CD4-positive, alpha-beta T cell treated with Interleukin-17A for 1 hour (primary cell): ENCODE results near the gene NAT10.

ENCODE experiments used
- DNase-seq: peaks from one replicate; pipeline ENCODE4 v3.0.0-alpha.2; 2020

The NAT10 gene

DNA sequence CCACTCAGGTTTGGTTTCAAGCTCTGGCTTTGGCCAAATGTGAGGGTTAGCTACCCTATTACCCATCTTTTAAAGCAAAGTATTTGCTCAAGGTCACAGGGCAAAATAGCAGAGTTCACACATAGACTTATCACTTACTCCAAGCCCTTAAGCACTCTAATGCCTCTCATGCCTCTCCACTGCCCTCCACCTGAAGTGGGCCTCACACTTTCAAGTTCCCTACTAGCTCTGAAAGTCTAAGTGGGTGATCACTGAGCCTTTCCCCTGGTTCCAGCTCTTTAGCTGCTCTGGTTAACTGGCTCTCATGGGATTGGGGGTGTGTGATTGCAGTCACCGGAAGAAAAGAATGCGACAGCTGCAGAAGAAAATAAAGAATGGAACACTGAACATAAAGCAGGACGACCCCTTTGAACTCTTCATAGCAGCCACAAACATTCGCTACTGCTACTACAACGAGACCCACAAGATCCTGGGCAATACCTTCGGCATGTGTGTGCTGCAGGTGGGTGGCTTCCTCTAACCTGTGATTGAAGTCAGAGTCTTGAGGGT is 6.4 kb downstream of the NAT10 start:
- no peak for DNase-seq

DNA sequence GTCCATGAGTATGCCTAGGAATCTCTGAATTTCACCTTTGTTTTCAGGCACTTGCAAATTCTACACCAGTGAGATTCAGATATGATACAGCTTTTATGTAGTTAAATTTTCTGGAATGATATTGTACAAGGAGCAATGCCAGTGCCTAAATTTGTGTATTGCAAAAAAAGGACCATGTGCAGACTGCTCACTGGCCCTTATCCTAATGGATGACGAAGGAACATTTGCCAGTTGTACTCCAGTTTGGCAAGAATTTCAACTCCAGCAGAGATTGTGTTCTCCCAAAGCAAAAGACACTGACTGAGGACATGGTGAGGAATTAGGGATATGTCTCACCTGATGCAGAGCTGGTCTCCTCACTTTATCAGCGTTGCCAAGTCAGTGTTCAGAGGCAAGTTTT is 8.6 kb downstream of the NAT10 start:
- no peak for DNase-seq

DNA sequence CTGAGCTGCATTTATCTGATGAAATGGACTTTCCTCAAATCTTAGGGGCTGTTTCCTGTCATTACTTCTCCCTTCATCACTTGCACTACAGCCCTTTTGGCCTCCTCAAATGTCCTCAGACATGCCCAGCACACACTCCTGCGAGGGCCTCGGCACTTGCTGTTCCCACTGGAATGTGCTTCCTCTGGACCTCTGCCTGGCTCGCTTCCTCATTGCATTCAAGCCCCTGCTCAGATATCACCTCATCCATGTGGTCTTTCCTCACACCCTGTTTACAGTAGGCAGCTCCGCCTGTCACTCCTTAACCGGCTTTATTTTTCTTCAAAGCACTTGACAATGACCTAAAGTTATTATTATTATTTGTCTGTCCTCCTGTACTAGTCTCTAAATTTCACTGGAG is 9.0 kb downstream of the NAT10 start:
- no peak for DNase-seq

DNA sequence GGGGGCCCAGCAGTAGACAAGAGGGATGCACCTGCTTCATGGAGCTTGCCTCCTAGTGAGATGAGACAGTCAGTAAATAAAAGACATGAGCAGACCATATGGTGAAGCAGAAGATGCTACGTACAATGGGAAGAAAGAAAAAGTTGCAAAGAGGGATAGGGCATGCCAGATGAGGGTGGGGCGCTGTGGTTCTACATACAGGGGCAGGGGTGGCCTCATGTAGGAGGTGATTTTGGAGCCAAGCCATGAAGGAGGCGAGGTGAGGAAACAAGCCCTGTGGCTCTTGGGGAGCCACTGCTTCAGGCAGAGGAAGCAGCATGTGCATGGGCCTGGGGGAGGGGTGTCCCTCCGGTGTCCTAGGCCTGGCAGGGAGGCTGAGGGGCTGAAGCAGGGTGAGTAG is 15.2 kb downstream of the NAT10 start:
- DNase-seq: no peak

DNA sequence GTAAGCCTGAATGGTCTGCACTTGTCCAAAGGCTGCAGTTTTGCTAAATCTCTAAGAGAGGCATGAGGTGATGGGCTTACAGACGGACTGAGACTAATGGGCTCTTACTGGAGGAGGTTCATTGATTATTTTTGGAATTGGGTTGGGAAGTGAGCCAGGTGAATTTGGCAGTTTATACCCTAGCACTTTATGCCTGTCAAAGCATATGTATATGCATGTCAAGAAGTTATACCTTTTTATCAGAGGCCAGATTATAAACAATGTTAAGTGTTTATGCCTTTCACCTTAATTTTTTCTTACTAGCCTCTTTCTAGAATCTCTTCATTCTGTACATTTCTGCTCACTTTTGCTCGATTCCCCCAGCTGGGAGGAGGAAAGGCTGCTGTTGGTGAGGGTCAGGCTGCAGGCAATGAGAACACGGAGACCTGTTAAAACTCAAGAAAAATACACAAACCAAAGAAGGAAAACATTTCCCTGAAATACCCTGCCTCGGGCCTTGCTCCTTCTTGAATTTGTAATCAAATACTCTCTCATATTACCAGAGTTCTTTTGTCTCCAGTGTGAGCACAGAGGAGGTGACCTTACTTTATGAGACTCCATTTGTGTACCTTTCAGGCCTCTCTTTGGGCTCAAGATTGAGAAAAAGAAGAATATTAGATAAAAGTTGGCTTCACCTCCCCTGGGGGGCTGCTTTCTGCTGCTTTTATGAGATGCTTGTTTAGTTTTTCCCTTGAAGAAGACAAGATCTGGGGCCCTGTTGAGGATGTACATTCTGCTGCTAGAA is 19.6 kb downstream of the NAT10 start:
- no peak for DNase-seq

DNA sequence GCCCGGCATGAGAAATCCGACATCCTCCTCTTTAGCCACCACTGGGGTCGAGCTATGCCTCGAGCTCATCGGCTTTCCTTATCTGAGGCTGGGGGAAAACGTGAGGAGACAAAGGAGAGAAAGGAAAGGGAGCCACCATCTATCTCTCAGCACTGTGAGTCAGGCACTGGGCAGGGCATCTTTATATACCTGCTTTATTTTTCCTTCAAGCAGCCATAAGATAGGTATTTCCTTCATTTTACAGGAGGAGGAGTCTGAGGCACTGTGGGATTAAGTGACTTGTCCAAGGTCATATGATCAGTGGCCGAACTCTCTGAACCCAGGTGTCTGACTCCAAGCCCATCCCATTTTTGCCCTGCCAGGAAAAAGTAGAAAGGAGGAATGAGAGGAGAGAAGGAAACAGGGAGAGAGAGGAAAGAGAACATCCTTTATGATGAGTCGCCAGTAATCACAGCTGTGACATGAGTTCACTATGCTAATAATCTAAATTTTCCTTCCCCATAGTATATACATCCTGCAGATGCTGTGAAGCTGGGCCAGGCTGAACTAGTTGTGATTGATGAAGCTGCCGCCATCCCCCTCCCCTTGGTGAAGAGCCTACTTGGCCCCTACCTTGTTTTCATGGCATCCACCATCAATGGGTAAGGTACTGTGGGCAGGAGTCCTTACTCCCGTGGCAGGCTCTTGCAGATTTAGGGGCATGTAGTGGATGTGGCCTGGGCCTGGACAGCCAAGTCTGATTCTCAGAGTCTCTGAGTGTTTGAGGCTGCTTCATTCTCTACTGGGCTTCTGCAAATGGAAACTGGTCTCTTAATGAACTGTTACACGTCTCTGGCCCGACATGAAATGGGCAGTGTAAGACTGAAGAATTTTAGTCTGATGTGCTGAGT is 21.8 kb downstream of the NAT10 start:
- no peak for DNase-seq

DNA sequence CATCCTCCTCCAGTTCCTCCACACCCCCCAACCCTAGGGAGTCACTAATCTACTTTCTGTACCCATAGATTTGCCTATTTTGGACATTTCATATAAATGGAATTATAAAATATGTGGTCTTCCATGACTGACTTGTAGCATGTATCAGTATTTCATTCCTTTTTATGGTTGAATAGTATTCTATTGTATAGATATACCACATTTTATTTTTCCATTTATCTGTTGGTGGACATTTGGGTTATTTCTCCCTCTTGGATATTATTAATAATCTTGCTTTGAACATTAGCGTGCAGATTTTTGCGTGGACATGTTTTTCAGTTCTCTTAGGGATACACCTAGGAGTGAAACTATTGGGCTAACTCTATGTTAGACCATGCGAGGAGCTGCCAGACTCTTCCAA is 23.4 kb downstream of the NAT10 start:
- DNase-seq: no peak

DNA sequence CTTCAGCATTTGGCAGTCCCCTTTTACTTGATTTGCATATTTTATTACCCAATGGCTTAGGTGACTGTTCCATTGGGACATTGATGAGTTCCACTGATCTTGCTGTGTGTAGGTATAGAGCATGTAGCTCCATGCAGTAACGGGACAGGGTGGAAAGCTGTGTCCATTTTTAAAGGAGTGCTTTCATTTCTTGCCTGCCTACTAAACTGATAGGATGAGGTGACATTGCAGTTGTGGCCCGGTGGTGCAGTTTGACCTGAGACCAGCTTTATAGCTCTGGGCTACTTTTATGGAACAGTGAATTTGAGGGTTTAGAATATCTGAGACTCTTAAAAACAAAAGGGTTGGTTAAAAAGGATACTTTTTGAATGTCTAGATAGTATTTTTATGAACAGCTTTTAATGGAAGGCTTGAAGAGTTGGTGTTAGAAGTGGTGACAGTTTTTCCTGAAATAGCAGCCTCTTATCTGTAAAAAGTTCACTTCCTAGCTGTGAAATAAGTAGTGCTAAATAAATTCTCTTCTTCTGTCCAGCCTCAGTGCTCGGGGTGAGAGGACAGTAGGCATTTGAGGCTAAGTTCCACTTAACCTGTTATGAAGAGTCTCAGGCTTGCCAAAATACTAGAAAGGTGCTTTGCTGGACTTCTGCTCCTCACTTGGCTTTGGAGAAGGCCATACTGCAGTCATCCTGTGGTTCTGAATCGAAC is 27.0 kb downstream of the NAT10 start:
- DNase-seq: no peak

DNA sequence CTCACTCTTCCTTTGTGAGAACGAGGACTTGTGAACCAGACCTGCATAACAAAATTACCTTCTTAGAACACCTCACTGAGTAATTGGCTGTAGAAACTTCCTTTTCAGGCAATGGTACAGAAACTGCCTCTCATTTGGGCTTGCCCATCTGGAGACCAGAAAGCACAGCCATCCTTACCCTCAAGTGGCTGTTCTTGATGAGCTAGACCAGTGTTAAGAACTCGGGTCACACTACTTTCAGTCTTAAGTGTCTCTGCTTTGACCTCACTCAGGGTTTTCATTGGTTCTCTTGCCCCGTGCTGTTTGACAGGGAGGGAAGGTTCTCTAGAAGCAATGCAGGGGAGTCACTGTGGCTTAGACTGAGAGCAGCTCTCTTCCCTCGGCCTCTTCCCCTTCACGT is 29.3 kb downstream of the NAT10 start:
- no peak for DNase-seq

DNA sequence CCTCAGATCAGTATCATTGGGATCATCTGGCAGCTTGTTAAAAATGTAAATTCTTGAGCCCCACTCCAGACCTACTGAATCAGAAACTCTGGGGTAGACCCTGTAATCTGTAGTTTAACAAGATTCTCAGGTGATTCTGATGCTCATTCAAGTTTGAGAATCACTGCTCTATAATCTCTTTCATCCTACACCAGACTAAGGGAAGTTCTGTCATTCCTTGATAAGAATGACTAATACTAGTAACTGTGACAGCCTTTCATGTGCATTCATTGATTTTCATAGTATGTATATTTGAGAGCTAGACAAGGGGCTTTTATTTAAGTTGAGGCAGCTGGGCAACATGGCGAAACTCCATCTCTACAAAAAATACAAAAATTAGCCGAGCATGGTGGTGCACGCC is 30.0 kb downstream of the NAT10 start:
- no peak for DNase-seq

DNA sequence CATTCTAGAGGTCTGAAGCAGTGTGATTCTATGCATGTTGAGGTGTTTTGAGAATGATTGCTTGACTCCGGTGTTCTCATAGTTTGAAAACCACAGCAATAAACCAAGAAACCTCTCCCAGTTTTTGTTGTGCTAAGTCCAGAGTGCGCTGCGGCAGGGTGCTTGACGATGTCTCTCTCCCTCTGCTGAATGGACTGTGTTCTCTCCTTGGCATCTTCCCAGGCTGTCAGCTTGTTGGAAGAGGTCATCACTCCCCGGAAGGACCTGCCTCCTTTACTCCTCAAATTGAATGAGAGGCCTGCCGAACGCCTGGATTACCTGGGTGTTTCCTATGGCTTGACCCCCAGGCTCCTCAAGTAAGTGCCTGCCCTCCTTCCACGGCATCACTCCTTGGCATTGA is 31.0 kb downstream of the NAT10 start:
- no peak for DNase-seq

DNA sequence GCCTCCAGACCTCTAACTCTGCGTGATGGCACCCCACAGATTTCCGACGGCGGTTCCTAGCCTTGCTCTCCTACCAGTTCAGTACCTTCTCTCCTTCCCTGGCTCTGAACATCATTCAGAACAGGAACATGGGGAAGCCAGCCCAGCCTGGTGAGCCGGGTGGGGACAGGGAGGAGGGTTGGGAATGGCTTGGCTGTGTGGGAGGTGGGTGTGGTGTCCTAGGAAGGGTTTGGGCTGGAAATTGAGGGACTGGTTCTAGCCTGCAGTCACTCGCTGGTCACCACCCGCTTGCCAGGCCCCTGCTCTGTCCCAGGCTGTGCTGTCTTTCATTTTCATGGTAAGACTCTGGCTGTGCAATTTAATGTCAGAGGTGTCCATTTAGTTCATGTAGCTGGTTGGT is 33.9 kb downstream of the NAT10 start:
- DNase-seq: no peak

DNA sequence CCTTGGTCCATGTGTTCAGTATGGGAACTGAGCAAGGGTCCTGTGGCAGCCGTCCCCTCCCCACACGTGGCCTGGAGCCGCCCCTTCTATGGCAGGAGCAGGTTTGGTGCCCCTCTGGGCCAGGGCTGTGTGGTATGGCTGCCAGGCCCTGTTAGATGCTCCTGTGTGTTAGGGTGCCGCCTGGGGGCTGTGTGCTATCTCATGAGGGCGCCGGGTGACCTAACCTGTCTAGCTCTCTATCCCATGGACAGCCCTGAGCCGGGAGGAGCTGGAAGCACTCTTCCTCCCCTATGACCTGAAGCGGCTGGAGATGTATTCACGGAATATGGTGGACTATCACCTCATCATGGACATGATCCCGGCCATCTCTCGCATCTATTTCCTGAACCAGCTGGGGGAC is 34.7 kb downstream of the NAT10 start:
- DNase-seq: no peak

DNA sequence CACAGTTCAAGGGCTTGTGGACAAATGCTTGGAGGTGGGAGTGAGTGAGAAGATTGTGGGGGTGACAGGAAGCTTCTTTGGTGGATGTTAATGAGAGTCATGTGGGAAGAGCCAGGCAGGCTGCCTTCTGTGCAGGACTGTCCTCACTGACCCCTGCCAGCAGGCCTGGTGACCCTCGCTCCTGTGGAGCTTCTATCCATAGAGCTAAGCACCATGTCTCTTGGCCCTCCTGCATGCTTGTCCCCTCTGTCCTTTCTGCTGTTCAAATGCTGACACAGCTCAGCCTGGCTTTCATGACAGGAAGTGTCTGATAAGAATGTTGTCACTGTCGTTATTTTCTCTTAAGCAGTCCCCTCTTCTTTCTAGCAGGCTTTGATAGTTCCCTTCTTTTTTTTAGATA is 37.6 kb downstream of the NAT10 start:
- DNase-seq: no peak

DNA sequence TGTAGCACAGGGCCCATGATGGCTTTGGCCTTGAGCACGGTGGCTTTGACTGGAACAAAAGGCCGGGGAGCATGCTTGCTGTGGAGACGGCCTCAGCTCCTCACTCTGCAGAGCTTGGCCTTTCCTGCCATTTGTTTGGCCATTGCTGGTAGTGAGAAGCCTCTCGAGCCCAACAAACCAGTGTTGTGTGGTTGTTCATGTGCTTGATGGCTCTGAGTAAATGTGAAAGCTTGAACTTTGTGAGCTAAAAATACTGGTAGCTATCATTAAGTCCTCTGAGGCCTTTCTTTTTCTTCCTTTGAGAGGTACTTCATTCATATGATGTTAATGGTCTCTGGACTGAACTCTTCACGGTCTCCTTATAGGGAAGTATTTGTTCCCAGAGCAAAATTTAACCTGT is 39.6 kb downstream of the NAT10 start:
- DNase-seq: no peak

DNA sequence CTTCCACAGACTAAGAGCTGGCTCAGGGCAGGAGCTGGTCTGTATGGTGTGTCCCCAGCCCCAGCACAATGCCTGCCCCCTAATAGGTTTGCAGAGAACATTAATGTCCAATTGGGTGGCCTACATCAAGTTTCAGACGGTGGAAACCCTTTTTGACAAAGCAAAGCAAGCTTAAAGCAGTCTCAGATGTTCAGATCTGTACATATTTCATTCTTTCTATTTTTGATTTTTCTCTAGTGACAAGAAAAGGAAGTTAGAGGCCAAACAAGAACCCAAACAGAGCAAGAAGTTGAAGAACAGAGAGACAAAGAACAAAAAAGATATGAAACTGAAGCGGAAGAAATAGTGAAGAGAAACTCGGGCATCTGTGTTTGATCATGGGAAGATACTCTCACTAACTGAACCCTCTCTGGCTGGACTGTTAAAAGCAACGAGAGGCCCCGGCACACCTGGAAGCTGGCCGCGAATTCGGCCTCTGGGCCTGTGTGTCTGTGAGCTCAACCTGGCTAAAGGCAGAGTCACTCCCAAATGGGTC is 40.5 kb downstream of the NAT10 start:
- no peak for DNase-seq

DNA sequence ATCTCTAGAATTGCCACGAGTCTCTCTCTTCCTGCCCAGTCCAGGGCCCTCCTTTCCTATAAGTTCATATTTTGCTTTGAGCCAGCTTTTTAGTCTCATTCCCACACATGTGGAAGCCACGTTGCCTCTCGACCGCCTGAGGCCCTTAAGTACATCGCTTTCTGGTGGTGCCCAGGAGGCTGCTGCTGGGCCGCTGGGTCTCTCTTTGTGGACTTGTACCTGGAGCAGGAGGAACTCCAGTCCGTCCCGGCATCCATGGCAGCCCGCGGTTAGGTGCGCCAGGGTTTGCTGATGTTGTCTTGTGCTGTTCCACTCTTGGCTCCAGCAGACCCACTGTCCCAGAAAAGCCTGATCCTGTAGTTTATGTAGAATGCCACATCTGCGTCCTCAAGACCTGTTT is 41.0 kb downstream of the NAT10 start:
- no peak for DNase-seq

DNA sequence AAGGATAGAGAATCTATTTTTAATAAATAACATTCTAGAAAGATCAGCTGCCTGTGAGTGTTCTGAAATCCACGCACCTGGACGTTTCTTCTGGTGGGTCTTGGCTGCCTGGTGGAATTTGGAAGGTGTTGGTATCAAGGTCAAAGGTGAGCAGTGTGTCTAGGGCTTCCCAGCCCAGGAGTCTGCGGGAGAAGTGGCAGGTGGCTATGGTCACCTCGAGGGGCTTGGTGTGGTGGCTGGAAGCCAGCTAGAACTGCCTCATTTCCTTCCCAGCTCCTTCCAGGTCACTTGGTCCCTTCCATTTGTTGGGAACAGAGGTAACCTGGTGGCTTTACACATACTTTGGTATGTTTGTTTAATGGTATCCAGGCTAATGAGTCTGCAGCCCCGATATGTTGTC is 41.4 kb downstream of the NAT10 start:
- no peak for DNase-seq

DNA sequence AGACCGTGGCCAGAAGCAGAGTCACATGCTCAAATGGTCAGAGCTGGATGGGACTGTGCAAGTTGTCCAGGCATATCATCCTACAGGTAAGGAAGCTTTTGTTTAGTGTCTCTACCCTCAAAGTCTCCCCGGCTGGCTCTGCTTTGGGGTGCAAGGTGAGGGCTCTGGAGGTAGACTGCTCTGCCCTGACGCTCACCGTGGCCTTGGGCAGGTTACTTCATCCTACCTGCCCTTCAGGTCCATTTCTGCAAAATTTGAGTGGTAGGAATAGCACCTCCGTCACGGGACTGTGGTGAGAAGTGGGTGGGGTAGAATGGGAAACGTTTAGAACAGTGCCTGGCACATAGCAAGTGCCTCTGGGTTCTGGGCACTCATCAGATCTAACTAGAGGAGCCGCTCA is 42.2 kb downstream of the NAT10 start:
- no peak for DNase-seq

DNA sequence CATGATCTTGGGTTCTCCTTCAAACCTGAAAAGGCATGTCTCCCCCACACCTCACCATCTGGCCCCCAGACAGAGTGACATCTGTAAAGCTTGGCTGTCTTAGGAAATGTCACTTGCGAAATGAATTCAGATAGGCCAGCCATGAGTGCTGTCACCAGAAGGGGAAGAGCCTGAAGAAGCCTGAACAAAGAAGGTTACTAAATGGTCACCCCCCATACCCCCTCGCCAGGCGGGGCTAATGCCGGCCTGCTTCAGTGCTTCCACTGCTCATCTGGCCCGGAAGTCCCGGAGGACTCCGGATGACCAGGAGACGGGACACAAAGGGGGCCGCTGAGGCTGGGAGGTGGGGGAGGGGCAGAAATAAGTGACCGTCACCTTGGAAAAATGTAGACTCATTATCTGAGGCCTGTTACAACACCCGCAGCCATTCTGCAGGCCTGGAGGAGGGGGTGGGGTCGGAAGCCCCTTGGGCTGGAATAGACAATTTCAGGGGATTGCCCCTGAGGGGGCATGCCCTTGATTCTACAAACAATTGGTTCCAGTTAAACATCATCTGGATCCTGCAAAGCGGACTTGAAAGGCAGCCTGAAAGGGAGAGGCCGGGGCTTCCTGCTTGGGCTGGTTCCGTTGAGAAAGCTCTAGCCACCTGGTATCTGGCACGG is 43.2 kb downstream of the NAT10 start:
- no peak for DNase-seq

DNA sequence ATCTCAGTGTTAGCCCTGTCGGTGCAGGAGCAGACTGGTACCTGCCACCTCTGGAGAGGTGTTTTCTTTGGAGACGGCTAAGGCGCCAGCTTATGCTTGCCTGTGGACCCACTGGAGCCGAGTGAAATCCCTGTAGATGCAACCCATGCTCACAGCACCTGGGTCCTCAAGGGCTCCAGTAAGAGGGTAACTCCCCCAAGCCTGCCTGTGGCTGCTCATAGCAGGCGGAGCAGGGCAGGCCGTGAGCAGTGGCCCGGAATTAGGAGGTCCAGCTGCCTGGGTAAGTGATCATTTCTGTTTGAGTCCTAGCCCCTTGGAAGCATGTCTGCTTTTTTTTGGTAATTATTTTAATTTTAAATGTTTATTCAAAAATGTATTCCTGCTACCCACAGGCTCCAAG is 43.8 kb downstream of the NAT10 start:
- no peak for DNase-seq

DNA sequence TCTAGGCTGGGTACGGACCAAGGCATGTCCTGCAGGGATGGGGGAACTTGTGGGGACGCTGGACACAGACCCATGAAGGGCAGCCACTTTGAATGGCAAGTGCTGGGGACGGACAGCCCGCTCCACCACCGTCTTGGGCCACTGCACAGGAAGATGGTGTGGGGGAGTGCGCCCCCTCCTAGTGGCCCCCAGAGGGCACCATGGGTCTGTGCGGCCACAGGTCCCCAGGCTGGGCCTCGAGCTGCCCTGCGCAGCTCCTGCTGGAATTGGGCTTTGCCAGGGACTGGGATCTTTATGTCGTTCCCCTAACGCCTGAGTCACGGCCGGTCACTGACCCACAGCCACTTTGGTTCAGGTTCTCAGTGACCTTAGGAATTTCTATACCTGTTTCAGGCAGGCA is 44.4 kb downstream of the NAT10 start:
- no peak for DNase-seq
